Mucosa of stomach (tissue), 1 donor: Measurements from ENCODE around the gene BIRC7.
"Not testable (repeated sequence)": the region's sequence is repeated elsewhere in the genome, so short reads cannot be mapped to it uniquely, and the experiment has no call there.

Experiments used
- H3K27me3 ChIP-seq: one replicate; pipeline ENCODE4 v1.7.0; 2013; ENCODE audit warnings: mild to moderate bottlenecking, low read length; ENCODE audit not compliant: control insufficient read depth, insufficient read depth
- H3K36me3 ChIP-seq: one replicate; pipeline ENCODE4 v1.7.0; 2013; ENCODE audit warnings: low read length; ENCODE audit not compliant: control insufficient read depth, insufficient read depth
- H3K4me1 ChIP-seq: one replicate; pipeline ENCODE4 v1.7.0; 2013; ENCODE audit warnings: mild to moderate bottlenecking, low read length; ENCODE audit not compliant: control insufficient read depth, insufficient read depth
- H3K4me3 ChIP-seq: one replicate; pipeline ENCODE4 v1.7.0; 2013; ENCODE audit warnings: low read length
- H3K9ac ChIP-seq: one replicate; pipeline ENCODE4 v1.7.0; 2013; ENCODE audit warnings: mild to moderate bottlenecking, low read length, moderate library complexity
- H3K9me3 ChIP-seq: one replicate; pipeline ENCODE4 v1.7.0; 2013; ENCODE audit warnings: mild to moderate bottlenecking, low read length, moderate library complexity; ENCODE audit not compliant: control insufficient read depth
- donor health status: Pancreatic carcinoma.

Gene BIRC7

DNA sequence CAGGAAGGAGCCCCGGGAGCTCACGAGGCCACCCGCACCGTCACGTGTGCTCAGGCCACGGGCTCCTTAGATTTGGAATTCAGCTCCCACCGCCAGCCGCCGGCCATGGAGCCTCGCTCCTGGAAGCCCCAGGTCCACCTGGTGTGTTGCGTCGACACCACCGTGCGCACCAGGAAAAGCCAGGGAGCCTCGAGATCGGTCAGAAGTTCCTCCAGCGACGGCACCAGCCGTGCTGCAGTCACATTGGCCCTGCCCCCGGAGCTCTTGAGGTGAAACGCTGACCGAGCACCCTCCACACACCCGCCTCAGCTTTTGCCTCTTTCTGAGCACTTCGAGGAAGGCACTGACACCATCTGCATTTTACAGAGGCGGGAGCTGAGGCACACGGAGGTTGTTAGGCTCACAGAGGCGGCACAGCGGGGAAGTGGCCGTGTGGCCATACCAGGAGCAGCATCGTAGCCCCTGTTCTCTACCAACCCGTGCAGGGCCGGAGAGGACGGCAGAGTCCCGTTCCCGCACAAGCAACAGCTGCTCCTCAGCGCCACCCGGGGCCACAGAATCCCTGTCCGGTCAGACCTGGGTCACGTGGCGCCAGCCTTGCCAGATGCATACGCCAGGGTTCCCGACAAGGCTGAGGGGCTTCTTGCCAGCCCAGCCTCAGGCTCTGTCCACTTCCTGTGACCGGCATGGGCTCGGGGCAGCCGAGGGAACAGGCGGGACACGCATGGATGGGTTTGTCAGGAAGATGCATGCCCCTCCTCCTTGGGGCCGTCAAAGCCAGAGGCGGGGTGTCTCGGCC, 11.0 kb downstream of the BIRC7 start:
- no peaks in the 10 kb centered on the region for H3K9me3 ChIP-seq
- H3K36me3 ChIP-seq: no peaks in the 10 kb centered on the region
- H3K9ac ChIP-seq: no peak overlapping the region
- H3K4me3 ChIP-seq: no peak overlapping the region
- H3K27me3 ChIP-seq: peaks cover 37% of the 10 kb centered on the region
- H3K4me1 ChIP-seq: no peaks in the 10 kb centered on the region

DNA sequence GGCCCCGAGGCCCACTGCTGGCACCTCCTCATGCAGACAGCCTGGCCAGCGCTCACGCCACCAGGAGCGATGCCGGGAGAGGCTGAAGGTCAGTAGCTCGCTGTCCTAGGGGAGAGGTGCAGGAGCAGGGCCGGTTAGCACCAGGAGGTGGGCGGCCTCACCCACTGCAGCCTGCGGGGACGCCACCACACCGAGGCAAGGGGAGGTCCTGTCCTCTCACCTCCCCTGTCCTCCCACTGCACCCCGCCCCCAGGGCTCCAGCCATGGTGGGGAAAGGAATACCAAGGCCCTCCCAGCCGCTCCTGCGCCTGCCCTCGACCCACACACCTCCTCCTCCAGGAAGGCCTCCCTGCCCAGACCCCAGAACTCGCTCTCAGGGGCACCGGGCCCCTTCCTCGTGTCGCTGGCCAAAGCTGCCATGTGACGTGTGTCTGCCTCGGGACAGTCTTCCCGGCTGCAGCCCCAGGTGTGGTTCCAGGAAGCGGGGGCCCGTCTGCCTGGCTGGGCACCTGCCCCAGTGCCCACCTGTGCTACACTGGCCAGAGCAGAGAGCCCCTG, 12.0 kb downstream of the BIRC7 start:
- Histone ChIP-seq H3K36me3 (no peaks in the 10 kb centered on the region), H3K4me1 (no peaks in the 10 kb centered on the region), H3K27me3 (peaks cover 45% of the 10 kb centered on the region), H3K9me3 (no peaks in the 10 kb centered on the region), H3K9ac (no peak overlapping the region), H3K4me3 (no peak overlapping the region)

DNA sequence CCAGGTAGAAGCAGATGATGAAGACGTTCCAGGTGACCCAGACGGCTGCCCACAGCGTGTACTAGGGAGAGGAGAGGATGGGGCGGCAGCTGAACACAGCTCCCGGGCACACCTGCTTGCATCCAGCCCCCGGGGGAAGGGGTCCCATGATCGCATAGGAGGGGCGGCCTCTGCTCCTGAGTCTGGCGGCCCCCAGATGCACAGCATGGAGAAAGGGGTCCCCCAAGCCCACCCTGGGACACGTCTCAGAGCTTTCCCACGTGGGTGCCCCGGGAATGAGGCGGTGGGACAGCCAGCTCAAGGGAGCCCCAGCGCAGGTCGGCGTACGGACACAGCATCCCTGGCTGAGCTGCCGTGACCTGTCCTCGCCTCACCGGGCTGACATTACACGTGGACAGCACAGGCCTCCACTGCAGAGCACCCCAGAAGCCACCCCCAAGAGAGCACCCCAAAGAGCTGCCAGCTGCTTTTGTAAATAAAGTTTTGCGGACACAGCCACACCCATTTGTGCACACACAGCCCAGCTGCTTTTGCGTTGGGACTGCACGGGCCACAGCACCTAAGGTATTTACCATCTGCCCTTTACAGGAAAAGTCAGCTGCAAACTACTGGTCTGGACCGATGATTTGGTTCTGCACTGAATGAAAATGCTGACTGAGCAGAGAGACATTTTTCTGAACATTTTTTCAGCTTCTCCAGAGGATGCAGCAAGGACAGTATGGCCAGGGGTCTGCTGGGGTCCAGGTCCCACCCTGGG, 13.3 kb downstream of the BIRC7 start:
- Histone ChIP-seq H3K4me1 (no peaks in the 10 kb centered on the region), H3K9me3 (no peaks in the 10 kb centered on the region), H3K36me3 (no peaks in the 10 kb centered on the region), H3K4me3 (no peak overlapping the region), H3K9ac (no peak overlapping the region), H3K27me3 (peaks cover 49% of the 10 kb centered on the region)

DNA sequence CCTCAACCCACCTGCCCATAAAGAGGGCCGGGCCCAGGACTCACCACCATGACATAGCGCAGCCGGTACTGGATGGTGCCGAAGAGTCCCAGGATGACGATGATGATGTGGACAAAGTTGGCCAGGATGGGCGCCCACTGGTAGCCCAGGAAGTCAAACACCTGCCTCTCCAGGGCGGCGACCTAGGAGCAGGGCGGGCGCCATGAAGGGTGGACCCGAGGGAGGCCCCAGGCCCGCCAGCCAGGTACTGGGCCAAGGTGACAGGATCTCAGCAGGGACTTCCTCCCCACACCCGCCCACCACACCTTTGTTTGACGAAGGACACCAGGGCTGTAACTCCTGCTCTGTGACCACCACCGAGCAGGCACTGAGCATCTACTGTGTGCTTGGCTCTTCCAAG, 14.2 kb downstream of the BIRC7 start:
- H3K4me1 ChIP-seq: no peaks in the 10 kb centered on the region
- no peaks in the 10 kb centered on the region for H3K36me3 ChIP-seq
- no peak overlapping the region for H3K9ac ChIP-seq
- no peaks in the 10 kb centered on the region for H3K9me3 ChIP-seq
- no peak overlapping the region for H3K4me3 ChIP-seq
- H3K27me3 ChIP-seq: peaks cover 53% of the 10 kb centered on the region

DNA sequence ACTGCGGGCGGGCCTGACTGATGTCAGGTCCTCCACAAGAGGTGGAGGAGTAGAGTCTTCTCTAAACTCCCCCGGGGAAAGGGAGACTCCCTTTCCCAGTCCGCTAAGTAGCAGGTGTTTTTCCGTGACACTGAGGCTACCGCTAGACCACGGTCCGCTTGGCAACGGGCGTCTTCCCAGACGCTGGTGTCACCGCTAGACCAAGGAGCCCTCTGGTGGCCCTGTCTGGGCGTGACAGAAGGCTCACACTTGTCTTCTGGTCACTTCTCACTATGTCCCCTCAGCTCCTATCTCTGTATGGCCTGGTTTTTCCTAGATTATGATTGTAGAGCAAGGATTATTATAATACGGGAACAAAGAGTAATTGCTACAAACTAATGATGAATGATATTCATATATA, 15.6 kb downstream of the BIRC7 start:
- H3K4me3 ChIP-seq, H3K4me1 ChIP-seq, H3K9ac ChIP-seq, H3K9me3 ChIP-seq, H3K36me3 ChIP-seq: not testable (repeated sequence)
- H3K27me3 ChIP-seq: peaks cover 67% of the 10 kb centered on the region

DNA sequence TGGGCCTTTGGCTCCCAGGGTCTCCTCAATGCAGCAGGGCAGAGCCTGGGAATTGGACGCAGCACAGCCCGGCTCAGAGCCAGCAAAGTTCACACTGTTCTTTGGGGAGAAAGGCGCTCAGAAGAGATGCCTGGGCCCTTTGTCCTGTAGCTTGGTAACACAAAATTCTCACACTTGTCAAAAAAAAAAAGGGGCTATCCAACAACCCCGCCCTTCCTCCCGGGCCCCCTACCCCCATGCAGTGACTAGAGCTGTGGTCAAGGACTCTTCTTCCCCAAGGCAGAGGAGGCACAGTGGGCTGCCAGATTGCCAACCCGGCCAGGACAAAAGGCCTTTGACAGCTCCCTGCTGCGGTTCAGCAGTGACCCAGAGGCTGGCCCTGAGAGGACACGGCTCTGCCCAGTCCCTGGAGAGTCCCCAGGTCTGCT, 16.6 kb downstream of the BIRC7 start:
- H3K4me3 ChIP-seq: no peak overlapping the region
- H3K4me1 ChIP-seq: no peaks in the 10 kb centered on the region
- H3K9ac ChIP-seq: no peak overlapping the region
- H3K27me3 ChIP-seq: peaks cover 62% of the 10 kb centered on the region
- H3K36me3 ChIP-seq: no peaks in the 10 kb centered on the region
- no peaks in the 10 kb centered on the region for H3K9me3 ChIP-seq

DNA sequence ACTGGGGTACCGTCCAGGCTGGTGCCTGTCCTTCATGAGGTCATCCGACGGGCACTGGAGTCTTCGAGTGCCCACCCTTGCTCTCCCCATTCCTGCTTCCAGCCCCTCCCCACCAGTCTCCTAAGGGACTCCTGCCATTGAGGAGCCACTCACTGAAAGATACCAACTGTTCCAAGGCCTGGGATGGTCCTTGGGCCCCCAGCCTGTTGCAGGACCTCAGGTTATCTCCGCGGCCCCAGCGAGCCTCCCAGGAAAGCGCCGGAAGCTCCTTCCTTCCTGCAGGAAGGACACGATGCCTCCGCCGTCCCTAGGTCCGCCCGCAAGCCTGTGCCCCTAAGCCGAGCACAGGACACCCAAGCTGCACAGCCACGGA, 17.3 kb downstream of the BIRC7 start:
- Histone ChIP-seq H3K4me1 (no peaks in the 10 kb centered on the region), H3K36me3 (no peaks in the 10 kb centered on the region), H3K27me3 (peaks cover 55% of the 10 kb centered on the region), H3K4me3 (no peak overlapping the region), H3K9me3 (no peaks in the 10 kb centered on the region), H3K9ac (no peak overlapping the region)

DNA sequence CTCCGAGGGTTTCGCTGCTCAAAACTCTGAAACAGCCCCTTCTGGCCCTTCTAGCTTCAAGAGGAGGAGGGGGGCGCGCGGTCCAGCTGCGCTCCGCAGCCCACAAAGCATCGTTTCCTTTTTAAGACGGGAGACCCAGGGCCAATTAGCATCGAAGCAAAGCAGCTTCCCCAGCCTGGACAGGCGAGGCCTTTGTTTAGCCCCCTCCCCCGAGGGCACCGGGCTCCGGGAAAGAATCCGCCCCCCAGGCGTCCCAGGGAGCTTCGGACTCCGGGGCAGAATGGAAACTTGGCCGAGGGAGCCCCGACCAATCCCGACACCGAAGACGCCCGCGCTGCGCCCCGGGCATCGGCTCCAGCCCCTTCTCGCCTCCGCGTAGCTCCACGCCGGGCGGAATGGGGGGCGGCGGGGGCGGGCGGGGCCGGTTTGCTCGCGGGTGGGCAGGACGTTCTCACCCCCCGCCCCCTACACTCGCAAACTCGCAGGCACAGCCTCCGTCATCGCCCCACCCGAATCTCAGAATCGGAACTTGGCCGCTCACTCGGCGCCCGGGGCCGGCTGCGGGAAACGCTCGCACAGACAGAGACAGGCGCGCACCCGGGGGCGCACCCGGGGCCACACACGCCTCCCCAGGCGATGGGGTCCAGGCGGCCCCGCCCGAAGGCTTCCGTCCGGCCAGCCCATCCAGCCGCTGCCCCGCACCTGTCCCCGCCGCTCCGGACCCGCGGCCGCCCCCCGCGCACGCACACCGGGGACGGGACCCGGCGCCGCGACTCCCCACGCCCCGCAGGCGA, 17.9 kb downstream of the BIRC7 start:
- Histone ChIP-seq H3K27me3 (peaks cover 55% of the 10 kb centered on the region), H3K9ac (no peak overlapping the region), H3K4me1 (no peaks in the 10 kb centered on the region), H3K4me3 (no peak overlapping the region), H3K9me3 (no peaks in the 10 kb centered on the region), H3K36me3 (no peaks in the 10 kb centered on the region)

DNA sequence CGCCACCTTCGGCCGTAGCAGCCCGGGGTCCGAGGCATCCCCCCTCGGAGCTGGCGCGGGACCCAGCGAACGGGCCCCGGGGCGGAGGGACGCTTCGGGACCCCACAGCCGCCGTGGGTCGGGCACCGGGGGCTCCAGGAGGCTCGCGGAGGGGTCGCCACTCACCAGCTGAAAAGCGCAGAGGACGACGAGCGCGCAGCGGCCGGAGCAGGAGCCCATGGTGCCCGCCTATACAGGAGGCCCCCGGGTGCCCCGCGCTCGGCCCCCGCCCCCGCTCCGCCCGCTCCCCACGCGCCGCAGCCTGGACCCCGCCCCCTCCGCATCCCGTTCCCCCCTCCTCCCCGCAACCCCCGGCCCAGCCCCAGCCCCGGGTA, 18.5 kb downstream of the BIRC7 start, which contains the start of gene NKAIN4:
NKAIN4 (minus strand) TSS at position 232 of the 374 bp plus-strand sequence; CDS start at position 219, 13 bp downstream.
- peaks cover 51% of the 10 kb centered on the region for H3K27me3 ChIP-seq
- H3K9ac ChIP-seq: no peak within 1 kb of the TSS
- no peaks in the 10 kb centered on the region for H3K4me1 ChIP-seq

DNA sequence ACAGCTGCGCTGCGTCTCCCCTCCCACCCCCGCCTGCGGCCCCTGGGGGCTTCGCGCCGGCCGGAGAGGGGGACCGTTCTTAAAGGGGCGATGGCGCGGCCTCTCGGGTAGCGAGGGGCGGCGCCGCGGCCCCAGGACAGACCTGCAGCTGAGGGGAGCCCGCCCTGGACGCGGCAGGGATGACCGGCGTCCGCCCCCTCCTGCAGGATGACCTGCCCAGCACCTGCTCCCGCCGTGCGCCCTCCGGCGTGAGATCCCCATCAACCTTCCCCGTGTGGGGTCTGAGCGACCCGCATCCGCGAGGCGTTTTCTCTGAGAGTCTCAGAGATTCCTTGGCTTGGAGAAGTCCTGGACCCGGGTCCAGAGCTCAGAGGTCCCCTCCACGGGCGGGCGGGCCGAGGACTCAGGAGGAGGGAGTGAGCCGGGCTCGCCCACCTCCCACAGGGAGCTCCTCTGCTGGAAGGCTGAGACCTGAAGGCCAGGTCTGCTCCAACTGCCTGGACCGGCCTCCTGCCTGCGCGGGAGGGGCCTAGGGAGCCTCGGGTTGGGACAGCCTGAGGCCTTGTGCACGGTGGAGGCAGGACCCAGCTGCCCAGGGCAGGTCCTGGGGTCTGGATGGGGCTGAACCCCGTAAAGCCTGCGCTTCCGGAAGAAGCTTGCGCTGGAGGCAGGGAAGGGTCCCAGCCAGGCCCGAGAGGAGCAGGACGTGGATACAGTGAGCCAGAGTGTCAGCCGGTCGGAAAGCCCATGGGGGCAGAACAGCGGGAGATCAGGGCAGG, 19.1 kb downstream of the BIRC7 start:
- Histone ChIP-seq H3K9ac (no peak overlapping the region), H3K9me3 (no peaks in the 10 kb centered on the region), H3K27me3 (peaks cover 48% of the 10 kb centered on the region), H3K4me3 (no peak overlapping the region), H3K4me1 (no peaks in the 10 kb centered on the region), H3K36me3 (no peaks in the 10 kb centered on the region)

More for the DNA sequence above, 18.5 kb downstream of the BIRC7 start, which contains the start of gene NKAIN4:
- Histone ChIP-seq H3K9me3 (no peaks in the 10 kb centered on the region), H3K36me3 (no peaks in the 10 kb centered on the region), H3K4me3 (no peak within 1 kb of the TSS)

DNA sequence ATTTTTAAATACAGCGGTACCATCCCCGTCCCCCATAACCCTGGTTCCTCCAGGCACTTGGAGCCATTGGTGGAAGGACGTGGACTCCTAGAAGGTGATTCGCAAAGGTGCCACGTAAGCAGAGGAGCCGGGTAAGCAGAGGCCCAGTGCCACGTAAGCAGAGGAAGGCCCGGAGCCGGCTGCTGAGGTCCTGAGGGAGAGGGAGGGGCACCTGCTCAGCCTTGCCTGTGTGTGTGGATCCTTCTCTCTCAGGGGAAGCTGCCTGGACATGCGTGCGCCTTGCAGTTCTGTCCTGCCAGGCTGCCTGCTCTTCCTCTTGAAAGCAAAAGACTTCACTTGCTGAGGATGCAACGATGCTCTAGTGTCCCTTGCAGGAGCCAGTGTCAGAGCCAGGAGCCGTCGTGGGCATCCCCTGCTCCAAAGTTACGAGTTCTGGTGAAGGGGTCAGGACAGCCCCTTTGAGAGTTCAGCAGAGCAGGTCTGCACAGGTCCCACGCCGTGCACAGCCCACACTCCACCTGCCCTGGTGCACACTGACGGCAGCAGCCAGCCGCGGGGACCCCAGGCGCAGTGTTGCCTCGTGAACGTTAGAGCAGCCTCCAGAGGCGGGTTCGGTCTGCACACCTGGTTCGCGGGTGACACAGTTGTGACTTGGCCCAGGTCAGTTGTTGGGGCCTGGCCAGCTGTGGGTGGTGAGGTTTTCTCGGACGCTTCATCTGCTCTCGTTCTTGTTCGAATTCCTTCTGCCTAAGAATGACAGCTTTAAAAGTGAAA, 20.4 kb downstream of the BIRC7 start:
- peaks cover 50% of the 10 kb centered on the region for H3K27me3 ChIP-seq
- no peak overlapping the region for H3K4me3 ChIP-seq
- H3K4me1 ChIP-seq: no peaks in the 10 kb centered on the region
- no peaks in the 10 kb centered on the region for H3K36me3 ChIP-seq
- H3K9me3 ChIP-seq: no peaks in the 10 kb centered on the region
- H3K9ac ChIP-seq: no peak overlapping the region
